ENCODE measurements around the gene FAAP100. TPM values are rescaled to one million over a fixed set of nuclear protein-coding genes. Genes with fewer than 3 reads are reported as not detected.

The FAAP100 gene
- polyA plus RNA-seq, 1 donor from 2014 or later, result 56.3 TPM

- no peaks in the 10 kb centered on the region for H3K9me2 ChIP-seq (ENCODE audit: insufficient read depth, low read length)
- no peak for TF ChIP-seq RAD21 (conservative IDR thresholded peaks at IDR 0.05)
- TF ChIP-seq SMC3 (conservative IDR thresholded peaks at IDR 0.05; ENCODE audit: poor library complexity), result no peak
- no peak for TF ChIP-seq MXI1 (conservative IDR thresholded peaks at IDR 0.05; ENCODE audit: poor library complexity, severe bottlenecking)
- no peak for TF ChIP-seq POLR2AphosphoS5 (IDR thresholded peaks at IDR 0.05)
- TF ChIP-seq EP300 (conservative IDR thresholded peaks at IDR 0.05; ENCODE audit: poor library complexity, severe bottlenecking), result no peak
- TF ChIP-seq TAF1 (IDR thresholded peaks at IDR 0.05; ENCODE audit: low read depth), result no peak
- no peak for TF ChIP-seq EZH2 (IDR thresholded peaks at IDR 0.05; ENCODE audit: borderline replicate concordance, insufficient read depth, low read length, poor library complexity, severe bottlenecking)
- TF ChIP-seq REST (IDR thresholded peaks at IDR 0.05; ENCODE audit: borderline replicate concordance), result no peak
- TF ChIP-seq CTCF (IDR thresholded peaks at IDR 0.05; ENCODE audit: poor library complexity, severe bottlenecking), result no peak
- H3K27me3 ChIP-seq (ENCODE audit: insufficient read depth, low read depth, low read length), result no peaks in the 10 kb centered on the region
- H3F3A ChIP-seq (ENCODE audit: insufficient read depth, low read length, poor library complexity, severe bottlenecking), result no peaks in the 10 kb centered on the region
- no peaks in the 10 kb centered on the region for H3K9me3 ChIP-seq (ENCODE audit: low read length)
- H4K20me1 ChIP-seq (ENCODE audit: insufficient read depth), result no peaks in the 10 kb centered on the region
- no peak overlapping the region for H3K9ac ChIP-seq (ENCODE audit: low read length)
- H3K4me2 ChIP-seq (ENCODE audit: low read length), result no peak overlapping the region
- no peaks in the 10 kb centered on the region for H3K36me3 ChIP-seq (ENCODE audit: insufficient read depth, low read length)
- H3K4me3 ChIP-seq (ENCODE audit: low read length), result no peak overlapping the region
- H3K27ac ChIP-seq (ENCODE audit: low read length), result no peak overlapping the region
- no peaks in the 10 kb centered on the region for H3K79me2 ChIP-seq (replicated peaks; ENCODE audit: insufficient read depth, low read length)
- H2AFZ ChIP-seq (ENCODE audit: low read depth, low read length), result no peak overlapping the region
Observed at GRCh38 chr17:81499601-81499970, 52.6 kb downstream of the FAAP100 start.

GRCh38 chr17:81498953-81499600 lies 53.1 kb downstream of the FAAP100 start:
- Histone ChIP-seq H3K9me2 (ENCODE audit: insufficient read depth, low read length) (no peaks in the 10 kb centered on the region), H3F3A (ENCODE audit: insufficient read depth, low read length, poor library complexity, severe bottlenecking) (no peaks in the 10 kb centered on the region), H3K36me3 (ENCODE audit: insufficient read depth, low read length) (no peaks in the 10 kb centered on the region), H3K4me3 (ENCODE audit: low read length) (no peak overlapping the region), H2AFZ (ENCODE audit: low read depth, low read length) (no peak overlapping the region), H3K9me3 (ENCODE audit: low read length) (no peaks in the 10 kb centered on the region), H3K4me2 (ENCODE audit: low read length) (no peak overlapping the region), H3K27ac (ENCODE audit: low read length) (no peak overlapping the region), H3K79me2 (replicated peaks; ENCODE audit: insufficient read depth, low read length) (no peaks in the 10 kb centered on the region), H3K9ac (ENCODE audit: low read length) (no peak overlapping the region), H4K20me1 (ENCODE audit: insufficient read depth) (no peaks in the 10 kb centered on the region), H3K27me3 (ENCODE audit: insufficient read depth, low read depth, low read length) (no peaks in the 10 kb centered on the region)
- TF ChIP-seq RAD21 (conservative IDR thresholded peaks at IDR 0.05) (no peak), SMC3 (conservative IDR thresholded peaks at IDR 0.05; ENCODE audit: poor library complexity) (no peak), EZH2 (IDR thresholded peaks at IDR 0.05; ENCODE audit: borderline replicate concordance, insufficient read depth, low read length, poor library complexity, severe bottlenecking) (no peak), MXI1 (conservative IDR thresholded peaks at IDR 0.05; ENCODE audit: poor library complexity, severe bottlenecking) (no peak), TAF1 (IDR thresholded peaks at IDR 0.05; ENCODE audit: low read depth) (no peak), POLR2AphosphoS5 (IDR thresholded peaks at IDR 0.05) (no peak), EP300 (conservative IDR thresholded peaks at IDR 0.05; ENCODE audit: poor library complexity, severe bottlenecking) (no peak), REST (IDR thresholded peaks at IDR 0.05; ENCODE audit: borderline replicate concordance) (no peak), CTCF (IDR thresholded peaks at IDR 0.05; ENCODE audit: poor library complexity, severe bottlenecking) (no peak)
